Measurements from ENCODE around the gene ANKS1B. TPM values are rescaled to one million over a fixed set of nuclear protein-coding genes. Genes with fewer than 3 reads are reported as not detected.

ANKS1B gene
- total RNA-seq, 4 donors from 2014 or later = 34.5 to 81.9 (median 71.1) TPM

- H3K27me3 ChIP-seq = no peaks in the 10 kb centered on the region
- no peaks in the 10 kb centered on the region for H3K4me1 ChIP-seq
- no peak for DNase-seq
- intact Hi-C loops (cut with DNase I) = no loop called here
- no peaks in the 10 kb centered on the region for H3K9me3 ChIP-seq
- 98 to 99% methylated on average over 1 of the region's 1 CpG for WGBS, 2 donors
- TF ChIP-seq CTCF (IDR thresholded peaks at IDR 0.05) (no peak), POLR2A (IDR thresholded peaks at IDR 0.05) (no peak)
- H3K27ac ChIP-seq = no peak overlapping the region
- H3K4me3 ChIP-seq (replicated peaks in 1 of 3) = no peak overlapping the region
- H3K36me3 ChIP-seq = no peaks in the 10 kb centered on the region
Measured at GRCh38 chr12:99433155-99433554, 551.6 kb downstream of the ANKS1B start.

- TF ChIP-seq POLR2A (IDR thresholded peaks at IDR 0.05) (no peak), CTCF (IDR thresholded peaks at IDR 0.05) (no peak)
- H3K9me3 ChIP-seq = no peaks in the 10 kb centered on the region
- H3K27ac ChIP-seq = no peak overlapping the region
- H3K36me3 ChIP-seq = no peaks in the 10 kb centered on the region
- no peak for DNase-seq
- H3K4me3 ChIP-seq (replicated peaks in 1 of 3) = no peak overlapping the region
- 87 to 88% methylated on average over 2 of the region's 2 CpGs for WGBS, 2 donors
- no peaks in the 10 kb centered on the region for H3K27me3 ChIP-seq
- intact Hi-C loops (cut with DNase I) = no loop called here
- H3K4me1 ChIP-seq = no peaks in the 10 kb centered on the region
Measured at GRCh38 chr12:99431203-99431602, 553.5 kb downstream of the ANKS1B start.

DNA sequence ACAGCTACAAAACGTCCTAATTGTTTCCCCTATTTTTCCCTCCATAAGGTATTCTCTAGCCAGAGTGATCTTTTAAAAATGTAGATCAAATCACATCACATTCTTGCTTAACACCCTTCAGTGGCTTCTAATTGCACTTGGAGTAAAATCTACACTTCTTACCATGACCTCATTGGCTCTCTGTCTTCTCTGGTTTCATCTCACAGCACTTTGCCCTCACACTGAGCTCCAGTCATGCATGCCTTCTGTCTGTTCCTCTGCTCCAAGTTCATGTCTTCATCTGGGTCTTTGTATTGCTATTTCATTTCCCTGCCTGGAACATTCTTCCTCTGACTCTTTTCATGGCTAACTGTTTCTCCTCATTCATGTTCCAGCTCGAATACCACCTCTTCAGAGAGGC, 557.6 kb downstream of the ANKS1B start:
- Histone ChIP-seq H3K9me3 (no peaks in the 10 kb centered on the region), H3K36me3 (no peaks in the 10 kb centered on the region), H3K4me3 (replicated peaks in 1 of 3) (no peak overlapping the region), H3K27ac (no peak overlapping the region), H3K4me1 (no peaks in the 10 kb centered on the region), H3K27me3 (no peaks in the 10 kb centered on the region)
- TF ChIP-seq POLR2A (IDR thresholded peaks at IDR 0.05) (no peak), CTCF (IDR thresholded peaks at IDR 0.05) (no peak)
- no peak for DNase-seq
- WGBS, 2 donors = 55 to 71% methylated on average over 2 of the region's 2 CpGs
- intact Hi-C loops (cut with DNase I) = no loop called here

DNA sequence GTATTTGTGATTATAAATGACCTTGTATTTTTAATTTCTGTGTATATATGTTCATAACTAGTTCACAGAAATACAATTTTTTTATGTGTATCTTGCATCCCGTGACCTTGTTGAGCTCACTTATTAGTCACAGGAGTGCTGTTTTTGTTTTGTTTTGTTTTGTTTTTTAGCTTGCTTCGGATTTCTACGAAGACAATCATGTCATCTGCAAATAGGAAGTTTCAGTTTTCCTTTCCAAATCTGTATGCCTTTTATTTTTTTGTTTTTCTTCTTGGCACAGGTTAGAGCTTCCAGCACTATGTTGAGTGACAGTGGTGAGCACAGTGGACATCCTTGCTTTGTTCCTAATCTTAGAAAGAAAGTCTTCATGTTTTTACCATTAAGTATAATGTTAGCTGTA, 566.4 kb downstream of the ANKS1B start:
- DNase-seq = no peak
- WGBS, 2 donors = 39 to 45% methylated on average over 3 of the region's 3 CpGs
- intact Hi-C loops (cut with DNase I) = no loop called here
- Histone ChIP-seq H3K27me3 (no peaks in the 10 kb centered on the region), H3K4me1 (no peaks in the 10 kb centered on the region), H3K36me3 (no peaks in the 10 kb centered on the region), H3K9me3 (no peaks in the 10 kb centered on the region), H3K27ac (no peak overlapping the region), H3K4me3 (replicated peaks in 1 of 3) (no peak overlapping the region)
- TF ChIP-seq CTCF (IDR thresholded peaks at IDR 0.05) = no peak
- TF ChIP-seq POLR2A (IDR thresholded peaks at IDR 0.05) = no peak

DNA sequence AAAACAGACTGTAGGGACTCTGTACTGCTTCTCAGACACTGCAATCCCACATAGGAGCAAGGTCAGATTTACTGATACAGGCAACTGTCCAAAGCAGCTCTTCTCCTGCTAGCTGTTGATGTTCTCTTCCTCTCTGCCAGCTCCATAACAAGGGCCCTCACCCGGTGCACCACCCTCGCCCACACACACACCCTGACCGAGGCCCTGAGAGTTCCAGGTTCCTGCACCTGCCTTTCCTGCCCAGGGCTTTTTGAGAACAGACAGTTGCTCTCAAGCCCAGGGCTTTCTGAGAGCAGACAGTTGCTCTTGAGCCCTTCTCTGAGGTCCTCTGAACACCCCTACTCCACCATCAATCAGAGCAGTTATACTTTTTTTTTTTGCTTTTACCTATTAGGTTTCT, 571.0 kb downstream of the ANKS1B start:
- no peaks in the 10 kb centered on the region for H3K9me3 ChIP-seq
- no peak overlapping the region for H3K4me3 ChIP-seq (replicated peaks in 1 of 3)
- intact Hi-C loops (cut with DNase I) = no loop called here
- WGBS, 2 donors = 54 to 65% methylated on average over 3 of the region's 3 CpGs
- no peaks in the 10 kb centered on the region for H3K4me1 ChIP-seq
- H3K27me3 ChIP-seq = no peaks in the 10 kb centered on the region
- no peaks in the 10 kb centered on the region for H3K36me3 ChIP-seq
- H3K27ac ChIP-seq = no peak overlapping the region
- TF ChIP-seq POLR2A (IDR thresholded peaks at IDR 0.05) (no peak), CTCF (IDR thresholded peaks at IDR 0.05) (no peak)
- no peak for DNase-seq

All from thyroid gland (tissue), 4 donors.